Suppressor macrophage treated with lipopolysaccharide for 4 hours (primary cell): Measurements from ENCODE around the gene PRIM2.
A peak's percentile ranks its signal among the peaks of the same experiment; 100 is the strongest.
"Not testable (repeated sequence)": the region's sequence is repeated elsewhere in the genome, so short reads cannot be mapped to it uniquely, and the experiment has no call there.

Experiments used
- DNase-seq: peaks from one replicate; pipeline ENCODE4 v3.0.0-alpha.2; 2020

PRIM2 gene

DNA sequence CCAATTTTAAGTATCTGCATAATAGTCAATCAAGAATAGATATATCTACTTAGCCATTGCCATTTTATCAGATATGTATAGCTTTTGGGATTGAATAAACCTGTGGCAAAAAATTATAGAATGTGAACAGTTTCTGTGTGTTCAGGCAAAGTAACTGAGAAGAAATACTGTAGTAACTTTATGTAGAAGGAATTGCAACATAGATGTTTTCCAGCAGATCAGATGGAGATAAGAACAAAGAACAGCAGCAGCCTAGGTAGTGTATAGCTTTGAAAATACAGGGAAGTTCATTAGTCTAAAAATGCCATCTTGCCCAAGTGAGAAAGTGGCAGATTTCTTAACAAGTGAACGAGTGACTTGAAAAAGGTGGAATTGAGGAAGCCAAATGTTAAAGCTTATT is 197.7 kb downstream of the PRIM2 start:
- DNase-seq: not testable (repeated sequence)

GRCh38 chr6:57515845-57516244 is 198.4 kb downstream of the PRIM2 start:
- DNase-seq: not testable (repeated sequence)

GRCh38 chr6:57516776-57517175 is 199.3 kb downstream of the PRIM2 start:
- not testable (repeated sequence) for DNase-seq

DNA sequence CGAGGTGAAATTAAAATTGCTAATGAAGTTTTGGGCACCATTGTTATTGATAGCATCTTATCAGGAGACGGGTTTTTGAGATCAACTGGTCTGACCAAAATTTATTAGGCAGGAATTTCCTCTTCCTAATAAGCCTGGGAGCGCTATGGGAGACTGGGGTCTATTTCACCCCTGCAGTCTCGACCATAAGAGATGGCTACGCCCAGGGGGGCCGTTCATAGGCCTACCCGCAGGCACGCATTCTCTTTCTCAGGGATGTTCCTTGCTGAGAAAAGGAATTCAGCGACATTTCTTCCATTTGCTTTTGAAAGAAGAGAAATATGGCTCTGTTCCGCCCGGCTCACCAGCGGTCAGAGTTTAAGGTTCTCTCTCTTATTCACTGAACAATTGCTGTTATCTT is 201.8 kb downstream of the PRIM2 start:
- not testable (repeated sequence) for DNase-seq

DNA sequence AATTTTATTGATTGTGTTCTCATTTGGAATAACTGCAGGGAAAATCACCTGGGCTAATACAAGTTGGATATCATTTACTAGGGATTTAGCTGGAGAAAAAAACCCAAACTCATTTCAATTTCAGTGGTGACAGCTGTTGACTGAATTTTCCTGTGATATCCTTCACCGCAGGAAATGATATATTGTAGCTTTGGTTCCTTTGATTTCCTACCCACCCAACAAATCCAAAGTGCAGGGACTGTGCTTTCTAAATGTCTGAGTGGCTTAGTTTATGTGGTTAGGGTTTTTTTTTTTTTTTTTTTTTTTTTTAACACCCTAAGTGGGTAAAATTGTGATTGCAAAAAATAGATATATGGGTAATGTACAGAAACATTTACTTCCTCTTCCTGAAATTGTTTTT is 203.7 kb downstream of the PRIM2 start:
- not testable (repeated sequence) for DNase-seq

GRCh38 chr6:57523221-57523620 is 205.8 kb downstream of the PRIM2 start:
- peak; percentile 11 for DNase-seq

GRCh38 chr6:57529755-57530154 is 212.3 kb downstream of the PRIM2 start:
- not testable (repeated sequence) for DNase-seq

DNA sequence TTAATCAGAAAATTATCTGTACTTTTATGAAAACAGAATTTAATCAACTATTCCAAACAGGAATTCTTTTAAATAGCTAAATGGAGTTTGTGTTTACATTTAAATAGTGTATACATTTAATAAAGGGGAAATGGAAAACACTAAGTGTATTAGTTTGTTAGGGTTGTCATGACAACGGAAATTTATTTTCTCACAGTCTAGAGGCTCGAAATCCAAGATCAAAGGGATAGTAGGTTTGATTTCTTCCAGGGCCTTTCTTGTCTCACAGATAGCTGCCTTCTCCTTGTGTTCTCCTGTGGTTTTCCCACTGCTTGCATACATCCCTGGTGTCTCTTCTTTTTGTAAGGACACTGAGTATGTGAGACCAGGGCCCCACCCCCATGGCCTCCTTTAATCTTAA is 215.2 kb downstream of the PRIM2 start:
- DNase-seq: not testable (repeated sequence)

DNA sequence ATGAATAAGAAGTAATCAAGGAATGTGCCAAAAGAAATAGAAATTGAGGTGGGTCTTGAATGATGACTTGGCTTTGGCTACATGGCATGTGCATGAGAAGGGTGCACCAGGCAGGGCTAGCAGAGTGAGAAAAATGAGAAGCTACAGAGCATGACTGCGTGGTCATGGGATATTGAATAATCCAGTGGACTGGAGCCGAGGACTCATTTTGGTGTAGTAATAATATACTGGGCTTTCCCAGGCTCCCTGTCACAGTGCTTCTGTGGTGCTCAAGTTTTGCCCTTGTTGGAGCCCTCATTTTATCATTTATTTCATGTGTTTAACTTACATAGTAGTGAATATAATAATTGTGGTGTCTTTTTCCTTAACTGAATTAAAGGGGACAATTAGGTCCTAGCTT is 217.7 kb downstream of the PRIM2 start:
- peak; percentile 30 for DNase-seq

DNA sequence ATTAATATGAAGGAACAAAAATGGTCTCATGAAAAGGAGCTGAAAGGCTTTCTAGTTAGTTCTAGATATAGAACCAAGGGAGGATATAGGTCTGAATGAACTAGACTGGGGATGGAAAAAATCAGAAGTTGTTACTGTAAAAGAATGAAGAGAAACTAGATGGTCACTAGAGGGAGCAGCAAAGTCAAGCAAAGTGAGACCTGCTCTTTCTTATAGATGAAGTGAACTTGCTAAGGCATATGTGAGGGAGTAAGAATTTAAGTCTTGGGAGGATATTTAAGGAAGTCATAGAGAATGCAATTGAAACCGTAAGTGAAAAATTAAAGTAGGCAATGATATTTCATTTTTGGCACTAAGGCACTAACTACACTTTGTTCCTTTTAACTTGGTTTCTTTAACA is 218.6 kb downstream of the PRIM2 start:
- peak; percentile 71 for DNase-seq

DNA sequence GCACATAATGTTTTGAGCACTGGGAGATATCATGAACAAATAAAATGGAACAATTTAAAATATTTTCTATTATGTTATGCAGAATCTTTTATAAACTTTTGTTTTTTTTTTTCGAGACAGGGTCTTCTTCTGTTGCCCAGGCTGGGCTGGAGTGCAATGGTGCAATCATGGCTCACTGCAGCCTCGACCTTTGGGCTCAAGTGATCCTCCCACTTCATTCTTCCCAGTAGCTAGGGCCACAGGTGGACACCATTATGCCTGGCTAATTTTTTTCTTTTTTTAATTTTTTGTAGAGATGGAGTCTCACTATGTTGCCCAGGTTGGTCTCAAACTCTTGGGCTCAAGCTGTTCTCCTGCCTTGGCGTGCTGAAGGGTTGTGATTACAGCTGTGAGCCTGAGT is 220.5 kb downstream of the PRIM2 start:
- DNase-seq: not testable (repeated sequence)

- DNase-seq: not testable (repeated sequence)
Measured at GRCh38 chr6:57551961-57552360, 234.5 kb downstream of the PRIM2 start.

GRCh38 chr6:57557855-57558254 is 240.4 kb downstream of the PRIM2 start:
- not testable (repeated sequence) for DNase-seq

DNA sequence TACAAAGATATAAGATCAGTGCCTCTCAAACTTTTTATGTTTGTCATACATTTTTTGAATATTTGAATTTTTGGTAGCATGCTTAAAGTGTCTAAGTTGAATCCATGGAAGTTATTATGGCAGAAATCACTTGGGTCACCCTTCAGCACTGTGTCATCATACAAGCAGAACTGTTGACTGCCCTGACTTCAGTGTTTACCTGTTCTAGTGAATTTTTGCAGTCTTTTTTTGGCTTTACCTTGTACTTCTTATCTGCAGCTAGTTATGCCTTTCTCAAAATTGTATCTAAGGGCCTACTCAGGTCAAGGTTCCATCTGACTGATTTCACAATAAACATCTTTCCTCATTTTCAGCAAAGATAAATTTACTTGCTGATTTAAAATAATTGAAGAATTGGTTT is 241.7 kb downstream of the PRIM2 start:
- not testable (repeated sequence) for DNase-seq

DNA sequence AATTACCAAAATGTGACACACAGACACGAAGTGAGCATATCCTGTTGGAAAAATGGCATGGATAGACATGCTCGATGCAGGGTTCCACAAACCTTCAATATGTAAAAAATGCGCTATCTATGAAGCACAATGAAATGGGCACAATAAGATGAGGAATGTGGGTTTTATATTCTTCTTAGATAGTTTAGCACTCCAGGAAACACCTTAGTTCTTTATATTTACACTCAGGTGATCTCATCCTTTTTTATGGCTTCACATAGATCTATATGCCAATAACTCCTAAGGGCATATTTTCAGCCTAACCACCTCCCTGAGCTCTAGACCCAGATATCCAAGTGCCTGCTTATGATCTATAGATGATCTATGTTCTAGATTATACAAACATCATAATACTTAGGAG is 244.8 kb downstream of the PRIM2 start:
- DNase-seq: not testable (repeated sequence)

DNA sequence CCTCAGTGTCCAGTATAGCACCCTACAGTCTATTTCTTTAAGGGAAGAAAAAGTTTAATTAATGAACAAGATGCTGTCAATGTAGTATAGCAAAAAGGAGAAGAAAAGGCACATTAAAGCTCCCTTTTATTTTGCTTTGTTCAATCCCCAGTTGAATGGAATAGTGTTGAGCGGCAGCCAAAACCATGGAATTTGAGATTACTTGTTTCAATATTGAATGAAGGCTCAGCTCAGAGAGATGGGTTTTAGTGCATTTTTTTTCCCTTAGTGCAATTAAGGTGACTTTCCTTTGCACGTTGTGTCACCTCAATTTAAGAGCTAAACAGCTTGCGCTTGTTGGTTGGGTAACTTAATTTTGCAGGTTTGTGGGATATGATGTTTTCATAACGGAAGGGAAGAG is 254.7 kb downstream of the PRIM2 start:
- not testable (repeated sequence) for DNase-seq

DNA sequence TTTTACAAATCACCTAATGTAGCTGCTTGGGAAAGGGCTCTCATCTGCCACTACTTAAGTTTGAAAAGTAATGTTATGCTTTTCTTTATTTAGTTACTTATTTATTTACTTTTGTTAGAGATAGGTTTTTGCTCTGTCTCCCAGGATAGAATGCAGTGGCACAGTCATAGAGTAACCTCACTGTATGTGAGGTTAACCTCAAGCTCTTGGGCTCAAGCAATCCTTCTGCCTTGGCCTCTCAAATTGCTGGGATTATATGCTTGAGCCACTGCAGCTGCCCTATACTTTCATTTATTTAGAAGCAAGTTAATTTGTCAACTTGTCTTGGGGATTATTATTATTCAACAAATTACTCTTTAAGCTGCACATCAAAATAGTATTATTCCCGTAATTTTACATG is 255.4 kb downstream of the PRIM2 start:
- not testable (repeated sequence) for DNase-seq

GRCh38 chr6:57577023-57577422 is 259.6 kb downstream of the PRIM2 start:
- DNase-seq: not testable (repeated sequence)

GRCh38 chr6:57579489-57579888 is 262.1 kb downstream of the PRIM2 start:
- not testable (repeated sequence) for DNase-seq

DNA sequence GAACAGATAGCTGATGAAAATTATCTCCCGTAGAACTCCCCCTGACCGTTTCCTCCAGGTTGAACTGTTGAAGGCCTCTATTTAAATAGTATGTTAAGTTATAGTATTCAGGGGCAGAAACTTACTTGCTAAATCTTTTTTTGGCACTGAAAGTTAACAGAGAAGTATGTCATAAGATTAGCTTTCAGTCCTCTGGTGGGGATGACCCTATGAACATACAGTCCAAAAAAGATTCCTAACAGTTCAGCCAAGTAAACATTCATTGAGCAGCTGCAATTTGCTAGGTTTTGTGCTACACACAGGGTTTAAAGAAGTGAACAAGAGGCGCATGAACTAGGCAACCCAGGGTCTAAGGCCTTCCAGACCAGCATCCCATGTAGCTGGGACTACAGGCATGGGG is 264.2 kb downstream of the PRIM2 start:
- DNase-seq: not testable (repeated sequence)

DNA sequence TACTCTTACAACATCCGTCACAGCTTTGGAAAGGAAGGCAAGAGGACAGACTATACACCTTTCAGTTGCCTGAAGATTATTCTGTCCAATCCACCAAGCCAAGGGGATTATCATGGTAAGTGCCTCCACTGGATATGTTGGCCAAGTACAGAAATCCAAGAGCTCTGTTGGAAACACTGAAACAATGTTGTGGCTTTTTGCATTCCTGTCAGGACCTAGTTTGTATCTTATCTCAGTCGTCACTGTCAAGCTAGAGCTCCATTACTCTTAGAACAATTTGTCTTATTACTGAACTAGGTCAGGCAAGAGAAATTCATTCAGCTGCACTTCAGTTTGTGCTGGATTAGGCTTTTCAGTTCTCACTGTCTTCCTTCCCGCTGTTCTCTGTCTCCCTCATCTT is 283.7 kb downstream of the PRIM2 start:
- DNase-seq: not testable (repeated sequence)

GRCh38 chr6:57605303-57605702 is 287.9 kb downstream of the PRIM2 start:
- not testable (repeated sequence) for DNase-seq

DNA sequence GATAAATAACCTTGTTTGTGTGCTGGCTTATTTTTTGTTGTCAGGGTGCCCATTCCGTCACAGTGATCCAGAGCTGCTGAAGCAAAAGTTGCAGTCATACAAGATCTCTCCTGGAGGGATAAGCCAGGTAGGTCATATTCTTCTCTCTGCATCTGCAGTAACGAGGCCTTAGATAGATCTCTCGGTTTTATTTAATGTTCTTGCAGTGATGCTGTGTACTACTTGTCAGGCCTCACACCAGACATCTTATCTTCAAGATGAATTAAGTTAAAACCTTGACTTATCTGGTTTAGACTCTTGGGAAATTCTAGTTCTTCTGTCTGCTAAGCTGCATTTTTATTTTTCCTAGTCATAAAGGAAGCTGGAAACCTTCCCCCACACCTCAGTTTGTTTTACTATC is 288.9 kb downstream of the PRIM2 start:
- not testable (repeated sequence) for DNase-seq

GRCh38 chr6:57610612-57611011 is 293.2 kb downstream of the PRIM2 start:
- not testable (repeated sequence) for DNase-seq

DNA sequence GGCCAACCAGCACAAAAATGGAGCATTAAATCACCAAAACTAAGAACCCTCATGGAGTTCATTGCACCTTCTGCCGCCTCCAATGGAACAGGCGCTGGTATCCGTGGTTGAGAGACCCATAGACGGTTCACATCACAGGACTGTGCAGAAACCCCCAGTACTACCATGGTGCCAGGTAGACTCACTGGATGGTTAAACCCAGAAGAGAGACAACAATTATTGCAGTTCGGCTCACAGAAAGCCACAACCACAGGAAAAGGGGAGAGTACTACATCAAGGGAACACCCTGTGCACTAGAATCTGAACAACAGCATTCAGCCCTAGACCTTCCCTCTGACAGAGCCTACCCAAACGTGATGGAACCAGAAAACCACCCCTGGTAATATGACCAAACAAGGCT is 301.5 kb downstream of the PRIM2 start:
- DNase-seq: not testable (repeated sequence)

GRCh38 chr6:57631773-57632172 is 314.3 kb downstream of the PRIM2 start:
- DNase-seq: not testable (repeated sequence)
